Kidney glomerular epithelial cell (primary cell): ENCODE data around the gene SPATA22.
"Not testable (repeated sequence)": the region's sequence is repeated elsewhere in the genome, so short reads cannot be mapped to it uniquely, and the experiment has no call there.

Experiments
- DNase-seq: peaks from one replicate; lab custom pipeline; 2025; lab: John Stamatoyannopoulos, UW

SPATA22 gene

GRCh38 chr17:3472137-3472536 lies 518 bp upstream of the SPATA22 start:
- DNase-seq, result no peak

GRCh38 chr17:3469529-3469928 lies 2.1 kb downstream of the SPATA22 start:
- DNase-seq, result no peak

- not testable (repeated sequence) for DNase-seq
Observed at GRCh38 chr17:3466355-3466754, 5.3 kb downstream of the SPATA22 start.

- no peak for DNase-seq
Observed at GRCh38 chr17:3448059-3448665, 23.5 kb downstream of the SPATA22 start.

GRCh38 chr17:3447625-3448024 lies 24.0 kb downstream of the SPATA22 start:
- no peak for DNase-seq

- DNase-seq, result no peak
Observed at GRCh38 chr17:3440451-3440850, 31.2 kb downstream of the SPATA22 start.

- DNase-seq, result no peak
Observed at GRCh38 chr17:3438368-3438767, 33.3 kb downstream of the SPATA22 start.

GRCh38 chr17:3433741-3434140 lies 37.9 kb downstream of the SPATA22 start, which contains the start of gene OR1E2:
TSS of gene OR1E2 (minus strand) at chr17:3433841. CDS start at chr17:3433841, 0 bp downstream.
- no peak for DNase-seq

GRCh38 chr17:3433215-3433614 lies 38.4 kb downstream of the SPATA22 start:
- not testable (repeated sequence) for DNase-seq

- no peak for DNase-seq
Observed at GRCh38 chr17:3418222-3418621, 53.4 kb downstream of the SPATA22 start.

- no peak for DNase-seq
Observed at GRCh38 chr17:3415610-3416009, 56.0 kb downstream of the SPATA22 start.

GRCh38 chr17:3412216-3412615 lies 59.4 kb downstream of the SPATA22 start:
- DNase-seq, result not testable (repeated sequence)

GRCh38 chr17:3411070-3411469 lies 60.5 kb downstream of the SPATA22 start, which contains the start of gene OR3A3:
TSS of gene OR3A3 (plus strand) at chr17:3411370.
- no peak for DNase-seq

GRCh38 chr17:3403856-3404255 lies 67.8 kb downstream of the SPATA22 start:
- DNase-seq, result not testable (repeated sequence)

GRCh38 chr17:3401786-3402185 lies 69.8 kb downstream of the SPATA22 start:
- no peak for DNase-seq

GRCh38 chr17:3400055-3400454 lies 71.6 kb downstream of the SPATA22 start:
- no peak for DNase-seq

GRCh38 chr17:3398310-3398709 lies 73.3 kb downstream of the SPATA22 start, which contains the start of gene OR1E1:
TSS of gene OR1E1 (minus strand) at chr17:3398410. CDS start at chr17:3398410, 0 bp downstream.
- no peak for DNase-seq

- DNase-seq, result not testable (repeated sequence)
Observed at GRCh38 chr17:3397801-3398200, 73.8 kb downstream of the SPATA22 start.
